GM21786 (cell line): ENCODE results near the gene AURKB.
A peak's percentile ranks its signal among the peaks of the same experiment; 100 is the strongest.
"Not testable (repeated sequence)": the region's sequence is repeated elsewhere in the genome, so short reads cannot be mapped to it uniquely, and the experiment has no call there.

Experiments
- ATAC-seq: cut with Tn5 transposase; IDR thresholded peaks from one replicate; pipeline ENCODE4 v1.9.1; 2021; ENCODE audit not compliant: unreplicated experiment

AURKB gene

DNA sequence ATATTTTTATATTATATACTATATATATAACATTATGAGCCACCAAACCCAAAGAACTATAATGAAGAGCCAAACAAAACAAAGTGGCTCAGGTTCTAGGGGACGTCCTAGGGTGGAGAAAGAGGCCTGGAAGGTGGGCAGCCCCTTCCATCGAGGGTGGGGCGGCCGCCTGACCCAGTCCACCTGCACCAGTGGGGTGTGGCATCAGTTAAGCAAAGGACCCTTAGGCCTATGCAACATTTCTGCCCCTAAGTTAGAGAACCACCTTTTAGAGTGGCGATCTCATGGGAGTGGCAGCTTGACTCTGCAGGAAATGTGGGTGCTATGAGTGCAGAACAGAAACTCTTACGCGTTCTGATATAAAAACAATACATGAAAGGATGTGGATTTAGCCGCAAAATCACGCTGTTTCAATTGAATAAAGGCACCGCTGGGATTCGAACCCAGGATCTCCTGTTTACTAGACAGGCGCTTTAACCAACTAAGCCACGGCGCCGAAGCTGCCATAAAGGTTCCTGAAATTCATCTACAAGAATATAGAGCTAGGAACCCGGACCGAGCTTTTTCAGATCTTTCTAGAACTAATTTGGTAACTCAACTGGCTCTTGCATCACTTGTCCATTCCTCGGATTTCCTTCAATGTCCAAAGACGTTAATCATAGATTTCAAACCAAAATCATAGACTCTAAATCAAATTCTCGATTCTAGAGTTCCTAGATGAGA, 15.6 kb upstream of the AURKB start:
- no peak for ATAC-seq

DNA sequence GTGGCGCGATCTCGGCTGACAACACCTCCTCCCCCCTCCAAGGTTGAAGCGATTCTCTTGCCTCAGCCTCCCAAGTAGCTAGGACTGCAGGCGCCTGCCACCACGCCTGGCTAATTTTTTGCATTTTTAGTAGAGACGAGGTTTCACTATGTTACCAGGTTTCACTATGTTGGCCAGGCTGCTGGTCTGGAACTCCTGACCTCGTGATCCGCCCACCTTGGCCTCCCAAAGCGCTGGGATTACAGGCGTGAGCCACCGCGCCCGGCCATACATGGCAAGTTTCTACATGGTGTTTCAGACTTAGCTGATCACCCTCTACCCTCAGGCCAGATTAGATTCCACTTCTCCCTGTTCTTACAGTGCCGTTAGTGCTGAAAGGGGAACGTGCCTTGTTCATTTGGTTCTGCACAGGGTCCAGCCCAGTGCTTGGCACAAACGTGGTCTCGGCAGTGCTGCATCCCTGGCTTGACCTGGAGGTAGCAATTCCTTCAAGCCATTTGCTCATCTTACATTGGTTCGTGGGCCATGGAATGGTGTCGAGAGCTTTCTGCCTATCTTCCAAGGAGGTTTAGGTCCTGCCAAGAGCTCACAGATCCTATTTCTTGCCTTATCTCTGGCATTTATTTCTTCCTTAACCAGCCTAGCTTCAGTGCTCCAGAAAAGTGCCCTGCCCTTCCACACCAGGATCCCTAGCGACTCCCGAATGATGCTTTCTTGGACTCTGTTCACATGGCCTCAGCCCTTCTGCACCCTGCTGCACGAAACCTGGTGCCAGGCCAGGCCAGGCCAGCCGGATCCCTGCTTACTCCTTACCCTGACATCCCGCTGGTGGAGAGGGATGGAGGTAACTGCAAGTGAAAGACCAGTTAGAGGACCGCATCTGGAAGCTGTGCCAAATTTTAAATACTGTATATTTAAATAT, 14.8 kb upstream of the AURKB start:
- no peak for ATAC-seq

DNA sequence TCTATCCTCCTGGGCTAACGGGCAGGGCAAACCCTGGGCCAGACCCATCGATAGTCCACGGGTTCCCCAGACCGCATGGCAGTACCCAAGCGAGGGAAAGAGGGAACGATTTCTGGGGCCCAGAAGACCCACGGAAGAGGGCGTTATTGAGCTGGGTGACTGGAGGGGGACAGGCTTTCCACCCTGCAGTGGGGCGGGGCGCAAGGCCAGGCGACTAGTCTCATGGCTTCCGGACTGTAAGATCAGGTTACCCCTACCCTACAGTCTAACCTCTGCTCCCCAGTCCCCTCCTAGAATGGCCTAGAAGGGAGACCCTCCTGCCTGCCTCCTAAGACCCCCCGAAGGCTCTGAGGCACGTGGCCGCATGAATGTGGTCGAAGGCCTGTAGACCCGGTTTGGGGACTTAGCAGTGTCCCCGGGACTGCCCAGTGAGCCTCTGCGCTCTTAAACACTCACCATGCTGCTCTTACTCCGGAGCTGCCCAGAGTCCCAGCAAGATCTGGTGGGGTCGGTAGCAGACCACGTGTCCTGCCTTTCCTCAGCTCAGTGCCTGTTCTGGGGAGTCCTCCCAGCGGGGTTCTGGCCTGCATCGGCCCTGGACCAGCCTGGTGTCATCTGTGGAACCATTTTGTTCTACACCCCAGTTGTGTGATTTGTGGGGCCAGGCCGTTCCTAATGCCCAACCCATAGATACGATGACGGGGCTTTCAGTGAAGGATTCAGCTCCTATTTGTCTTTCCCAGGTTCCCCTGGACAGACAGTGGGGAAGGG, 13.2 kb upstream of the AURKB start:
- no peak for ATAC-seq

DNA sequence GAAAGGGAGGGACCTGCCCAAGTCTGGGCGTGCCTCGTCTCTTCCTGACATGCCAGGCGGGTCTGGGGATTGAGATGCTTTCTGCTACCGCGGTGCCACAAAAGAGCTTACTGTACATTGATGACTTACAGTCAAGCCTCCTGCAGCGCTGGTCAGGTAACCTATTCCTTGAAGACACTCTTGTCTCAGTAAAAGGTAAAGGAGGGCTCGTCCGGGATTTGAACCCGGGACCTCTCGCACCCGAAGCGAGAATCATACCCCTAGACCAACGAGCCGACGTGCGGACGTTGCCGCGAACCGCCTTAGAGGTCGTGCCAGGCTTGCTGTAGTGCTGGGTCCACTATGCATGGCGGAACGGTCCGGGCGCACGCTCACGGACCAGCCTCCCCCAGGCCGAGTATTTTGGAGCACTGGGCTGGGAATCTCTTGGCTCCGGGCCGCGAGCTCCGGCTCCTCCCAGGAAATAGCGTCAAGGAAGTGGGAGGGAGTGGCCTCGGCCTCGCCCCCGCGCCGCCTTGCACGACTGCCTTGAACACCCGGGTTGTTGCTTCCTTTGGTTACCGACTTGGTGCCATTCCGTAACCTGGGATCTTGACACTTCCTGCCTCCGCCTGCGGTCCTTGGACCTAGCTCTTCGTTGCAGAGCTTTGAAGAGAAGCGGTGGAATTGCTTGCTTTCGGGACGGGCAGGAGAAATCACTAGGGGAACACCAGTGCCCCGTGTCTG, 12.4 kb upstream of the AURKB start:
- ATAC-seq = peak; percentile 32

DNA sequence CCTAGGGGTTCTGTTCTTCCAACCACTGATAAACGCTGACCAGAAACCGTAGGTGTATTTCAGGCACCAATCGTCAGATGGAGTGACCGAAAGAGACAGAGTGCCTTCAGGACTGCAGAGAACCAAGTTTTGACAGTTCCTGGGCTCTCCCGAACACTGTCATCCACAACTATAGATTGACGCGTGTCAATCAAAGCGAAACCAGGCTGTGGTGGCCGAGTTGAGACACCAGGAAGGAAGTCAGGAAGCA, 11.9 kb upstream of the AURKB start:
- peak; percentile 29 for ATAC-seq

DNA sequence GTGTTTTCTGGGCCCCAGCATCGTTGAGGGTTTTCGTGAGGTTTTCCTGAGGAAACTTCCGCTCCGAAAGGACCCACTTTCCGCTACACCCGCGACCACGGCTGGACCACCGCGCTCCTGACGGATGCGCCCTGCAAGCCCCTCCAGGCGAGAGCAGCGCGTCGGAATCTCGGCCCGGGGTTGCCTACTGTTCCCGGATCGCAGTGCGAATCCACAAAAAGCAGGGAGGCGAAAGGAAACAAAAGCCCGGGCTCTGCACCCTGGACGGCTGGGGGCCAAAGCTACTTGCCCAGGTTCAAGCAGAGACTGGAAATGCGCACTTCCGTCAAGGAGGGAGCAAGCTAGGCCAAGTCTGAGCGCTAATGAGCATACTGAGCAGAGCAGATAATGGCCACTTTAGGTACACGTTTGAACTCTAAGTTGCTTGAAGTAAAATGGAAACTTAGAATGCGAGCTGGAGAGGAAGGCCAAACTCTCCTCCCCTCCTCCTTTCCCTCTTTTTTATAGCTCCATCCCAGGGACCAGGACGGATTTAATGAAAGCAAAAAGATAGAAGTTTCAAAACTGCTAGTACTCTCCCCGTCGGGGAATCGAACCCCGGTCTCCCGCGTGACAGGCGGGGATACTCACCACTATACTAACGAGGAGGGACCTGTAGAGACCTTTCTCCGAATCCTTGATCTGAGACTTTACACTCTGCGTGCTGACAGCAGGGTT, 11.4 kb upstream of the AURKB start:
- peak; percentile 46 for ATAC-seq

DNA sequence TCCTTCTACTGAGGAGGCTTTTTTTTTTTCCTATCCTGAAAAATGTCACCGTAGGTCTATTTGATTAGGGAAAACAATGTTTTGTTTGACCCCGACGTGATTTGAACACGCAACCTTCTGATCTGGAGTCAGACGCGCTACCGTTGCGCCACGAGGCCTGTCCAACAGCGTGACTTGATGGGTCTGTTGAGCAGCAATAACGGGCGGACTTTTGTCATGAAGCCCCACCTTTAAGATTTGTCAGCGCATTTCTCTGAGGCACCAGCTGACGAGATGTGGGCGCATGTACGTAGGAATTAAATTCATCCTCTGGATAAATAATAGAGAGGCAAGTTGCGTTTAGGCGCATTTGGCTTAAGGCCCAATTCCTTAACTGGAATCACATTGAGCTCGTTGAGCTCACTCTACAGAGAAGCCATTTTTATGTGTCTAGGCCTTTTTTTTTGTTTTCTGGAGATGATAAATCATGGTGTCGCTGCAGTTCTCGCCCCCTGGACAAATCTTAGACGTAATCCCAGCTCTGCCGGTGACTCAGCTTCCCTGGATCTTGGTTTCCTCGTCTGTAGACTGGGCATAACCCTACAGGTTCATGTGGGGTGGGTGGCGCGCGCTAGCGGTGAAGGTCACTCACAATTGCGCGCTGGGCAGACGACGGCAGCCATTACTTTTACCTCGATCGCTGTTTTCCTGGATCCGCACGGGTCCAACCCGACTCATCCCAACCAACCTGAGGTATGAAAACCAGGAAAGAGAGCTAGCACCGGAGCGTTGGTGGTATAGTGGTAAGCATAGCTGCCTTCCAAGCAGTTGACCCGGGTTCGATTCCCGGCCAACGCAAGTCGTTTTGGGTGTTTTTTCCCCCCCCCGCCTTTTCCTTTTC, 10.6 kb upstream of the AURKB start:
- no peak for ATAC-seq

DNA sequence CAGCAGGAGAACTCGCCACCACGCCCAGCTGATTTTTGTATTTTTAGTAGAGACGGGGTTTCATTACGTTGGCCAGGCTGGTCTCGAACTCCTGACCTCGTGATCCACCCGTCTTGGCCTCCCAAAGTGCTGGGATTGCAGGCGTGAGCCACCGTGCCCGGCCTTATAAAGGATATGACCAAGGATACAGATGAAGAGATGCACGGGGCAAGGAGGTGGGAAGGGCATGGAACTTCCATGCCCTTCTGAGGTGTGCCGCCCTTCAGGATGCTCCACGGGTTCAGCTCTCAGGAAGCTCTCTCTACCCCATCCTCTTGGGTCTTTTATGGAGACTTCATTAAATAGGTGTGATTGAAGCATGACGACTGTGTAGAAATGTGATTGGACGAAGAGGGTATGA, 3.6 kb upstream of the AURKB start:
- not testable (repeated sequence) for ATAC-seq

DNA sequence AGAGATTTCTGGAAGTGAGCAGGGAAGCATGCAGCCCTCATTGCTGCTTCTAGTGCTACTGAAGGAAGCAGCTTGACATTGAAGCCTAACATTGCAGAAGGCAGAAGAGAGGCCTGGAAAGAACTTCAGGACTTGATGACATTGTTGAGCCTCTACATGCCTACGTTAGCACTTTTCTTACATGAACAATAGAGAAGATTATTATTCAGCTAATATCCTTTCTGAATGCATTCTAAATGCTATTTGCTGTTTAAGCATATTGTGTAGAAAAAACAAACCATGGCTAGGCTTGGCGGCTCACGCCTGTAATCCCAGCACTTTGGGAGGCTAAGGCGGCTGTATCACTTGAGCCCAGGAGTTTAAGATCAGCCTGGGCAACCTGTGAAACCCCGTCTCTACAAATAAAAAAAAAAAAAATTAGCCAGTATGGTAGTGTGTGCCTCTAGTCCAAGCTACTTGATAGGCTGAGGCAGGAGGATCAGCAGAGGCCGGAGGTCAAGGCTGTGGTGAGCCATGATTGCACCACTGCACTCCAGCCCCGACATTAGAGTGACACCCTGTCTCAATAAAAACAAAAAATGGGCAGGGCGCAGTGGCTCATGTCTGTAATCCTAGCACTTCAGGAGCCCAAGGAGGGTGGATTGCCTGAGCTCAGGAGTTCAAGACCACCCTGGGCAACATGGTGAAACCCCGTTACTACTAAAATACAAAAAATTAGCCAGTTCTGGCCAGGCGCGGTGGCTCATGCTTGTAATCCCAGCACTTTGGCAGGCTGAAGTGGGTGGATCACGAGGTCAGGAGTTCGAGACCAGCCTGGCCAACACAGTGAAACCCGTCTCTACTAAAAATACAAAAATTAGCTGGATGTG, 2.2 kb upstream of the AURKB start:
- no peak for ATAC-seq

DNA sequence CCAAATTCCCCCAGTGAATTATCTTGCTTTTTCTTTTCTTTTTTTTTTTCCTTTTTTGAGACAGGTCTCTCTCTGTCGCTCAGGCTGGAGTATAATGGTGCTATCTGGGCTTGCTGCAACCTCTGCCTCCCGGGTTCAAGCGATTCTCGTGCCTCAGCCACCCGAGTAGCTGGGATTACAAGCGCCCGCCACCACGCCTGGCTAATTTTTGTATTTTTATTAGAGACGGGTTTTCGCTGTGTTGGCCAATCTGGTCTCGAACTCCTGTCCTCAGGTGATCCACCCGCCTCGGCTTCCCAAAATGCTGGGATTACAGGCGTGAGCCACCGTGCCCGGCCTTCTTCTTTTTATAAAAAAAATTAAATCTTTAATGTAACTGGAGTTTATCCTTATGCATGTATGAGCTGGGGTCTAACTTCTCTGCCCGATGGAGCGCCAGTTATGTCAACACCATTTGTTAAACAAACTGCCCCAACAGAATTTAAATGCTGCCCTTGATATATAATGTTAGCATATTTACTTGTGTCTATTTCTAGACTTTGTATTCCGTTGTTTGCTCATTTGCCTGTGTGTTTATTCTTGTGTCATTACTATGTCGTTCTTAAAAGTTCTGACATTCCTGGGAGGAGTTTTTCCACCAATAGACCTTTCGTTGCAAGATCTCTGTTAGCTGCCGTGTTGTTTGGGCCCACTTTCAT, 535 bp upstream of the AURKB start:
- no peak for ATAC-seq

DNA sequence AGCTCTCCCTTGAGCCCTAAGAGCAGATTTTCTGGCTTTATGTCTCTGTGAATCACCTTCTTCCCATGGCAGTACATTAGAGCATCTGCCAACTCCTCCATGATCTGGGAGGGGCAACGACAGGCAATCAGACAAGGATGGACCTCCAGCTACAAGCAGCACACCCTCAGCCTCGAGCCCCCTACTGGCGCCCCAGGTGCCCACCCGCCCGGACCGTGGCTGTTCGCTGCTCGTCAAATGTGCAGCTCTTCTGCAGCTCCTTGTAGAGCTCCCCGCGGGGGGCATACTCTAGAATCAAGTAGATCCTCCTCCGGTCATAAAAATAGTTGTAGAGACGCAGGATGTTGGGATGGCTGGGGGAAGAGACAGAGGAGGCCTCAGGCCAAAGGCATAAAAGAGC, 3.8 kb downstream of the AURKB start:
- ATAC-seq = no peak

DNA sequence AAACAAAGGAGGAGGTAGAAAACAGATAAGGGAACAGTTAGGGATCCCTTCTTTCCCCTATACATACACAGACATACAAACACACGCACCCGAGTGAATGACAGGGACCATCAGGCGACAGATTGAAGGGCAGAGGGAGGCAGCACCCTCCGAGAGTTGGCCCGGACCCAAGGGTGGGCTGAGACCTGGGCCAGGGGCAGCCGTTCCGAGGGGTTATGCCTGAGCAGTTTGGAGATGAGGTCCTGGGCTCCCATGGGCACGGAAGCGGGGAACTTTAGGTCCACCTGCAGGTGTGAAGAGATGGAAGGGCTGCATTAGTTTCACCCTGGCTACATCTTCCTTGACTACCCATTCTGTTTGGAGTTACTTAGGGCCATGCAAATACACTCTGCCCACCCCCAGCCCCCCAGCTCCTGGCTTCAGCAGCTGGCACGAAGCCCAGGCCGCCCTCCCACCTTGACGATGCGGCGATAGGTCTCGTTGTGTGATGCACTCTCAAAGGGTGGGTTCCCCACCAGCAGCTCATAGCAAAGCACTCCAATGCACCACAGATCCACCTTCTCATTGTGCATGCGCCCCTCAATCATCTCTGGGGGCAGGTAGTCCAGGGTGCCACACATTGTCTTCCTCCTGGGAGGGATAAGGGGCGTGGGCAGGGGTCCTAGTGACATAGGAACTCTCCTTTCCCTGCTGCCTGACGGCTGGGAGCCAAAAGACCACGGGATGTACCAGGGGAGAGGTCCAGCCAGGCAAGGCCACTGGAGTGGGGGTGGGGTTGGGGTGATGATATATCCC, 5.4 kb downstream of the AURKB start:
- ATAC-seq = no peak

DNA sequence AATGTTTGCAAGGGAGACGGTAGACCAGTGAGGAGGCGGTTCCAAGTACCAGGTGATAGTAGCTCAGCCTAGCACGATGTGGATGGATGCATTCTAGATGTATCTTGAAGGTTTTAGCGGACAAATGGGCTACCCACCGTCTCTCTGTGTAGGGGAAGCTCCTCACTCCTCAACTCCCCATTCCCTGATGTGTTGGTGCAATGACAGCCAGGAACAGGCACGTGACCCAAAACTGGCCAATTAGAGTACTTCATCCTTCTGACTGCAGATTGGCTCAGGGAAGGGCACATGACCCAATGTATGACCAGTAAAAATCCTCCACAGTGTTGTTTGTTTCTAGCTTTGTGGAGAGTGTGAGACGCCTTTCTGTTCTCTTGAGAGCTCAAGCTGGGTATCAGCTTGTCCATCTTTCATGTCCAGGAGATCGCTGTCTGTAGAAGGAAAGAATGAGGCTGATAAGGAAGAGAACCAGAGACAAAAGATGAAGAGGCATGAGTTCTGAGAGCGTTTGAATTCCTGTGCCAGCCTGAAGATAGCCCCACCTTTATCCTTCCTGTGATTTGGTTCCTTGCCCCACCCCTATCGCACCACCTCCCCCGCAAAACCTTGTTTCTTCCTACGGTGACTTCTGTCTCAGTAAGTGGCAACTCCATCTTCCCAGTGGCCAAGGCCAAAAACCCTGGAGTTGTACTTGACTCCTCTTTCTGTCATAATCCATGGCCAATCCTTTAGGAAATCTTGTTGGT, 18.1 kb downstream of the AURKB start:
- ATAC-seq = no peak

DNA sequence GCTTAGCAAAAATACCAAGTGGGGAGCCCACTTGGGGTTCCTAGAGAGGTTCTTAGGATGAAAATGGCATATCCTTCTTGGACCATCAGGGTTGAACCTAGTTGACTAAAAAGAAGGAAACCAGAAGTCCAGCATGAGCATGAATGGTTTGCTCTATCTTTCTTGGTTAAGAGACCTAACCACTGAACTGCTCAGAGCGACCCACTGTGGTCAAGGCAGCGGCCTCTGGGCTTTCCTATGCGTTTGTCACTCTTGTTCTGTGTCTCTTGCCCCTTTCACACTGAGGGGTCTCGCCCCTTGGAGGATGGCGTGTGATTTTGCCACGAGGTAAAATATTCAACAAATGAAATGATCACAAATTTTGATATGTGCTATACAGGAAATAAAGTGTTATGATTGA, 19.9 kb downstream of the AURKB start:
- ATAC-seq = no peak

DNA sequence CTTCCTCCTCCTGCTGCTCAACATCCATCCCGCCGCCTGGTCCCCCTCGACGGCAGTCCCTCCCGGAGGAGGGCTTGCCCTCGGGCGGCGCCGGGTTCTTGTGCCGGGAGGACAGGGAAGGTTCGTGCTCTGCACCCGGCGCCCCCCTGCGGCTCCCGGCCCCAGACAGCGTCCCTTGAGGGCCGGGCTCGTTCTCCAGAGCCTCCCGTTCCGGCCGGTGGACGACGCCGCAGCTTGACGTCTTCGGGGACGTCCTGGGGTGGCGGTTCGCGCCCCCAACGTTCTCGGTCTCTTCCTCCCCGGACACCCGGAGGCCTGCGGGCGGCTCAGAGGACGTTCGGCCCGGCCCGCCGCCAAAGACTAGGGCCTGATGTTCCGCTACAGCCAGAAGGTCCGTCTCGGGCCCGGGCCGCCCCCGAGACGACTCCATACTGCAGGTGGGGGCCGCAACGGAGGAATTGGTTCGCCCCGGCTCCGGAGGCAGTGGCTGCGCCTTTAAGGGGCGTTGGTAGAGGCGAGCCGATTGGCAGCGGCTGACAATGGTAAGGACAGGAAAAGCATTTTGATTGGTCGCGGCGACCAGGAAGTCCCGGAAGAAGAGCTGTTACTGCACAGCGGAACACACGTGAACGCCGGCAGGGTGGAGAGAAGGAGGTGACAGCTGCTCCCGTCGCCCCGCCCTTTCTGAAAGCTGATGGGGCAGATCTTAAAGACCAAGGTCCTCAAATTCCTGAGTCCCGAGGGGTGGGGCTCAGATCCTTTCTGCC, 20.5 kb downstream of the AURKB start, which contains the start of gene BORCS6:
TSS of gene BORCS6 (minus strand) at position 470 of the 767 bp plus-strand sequence. CDS start at position 430, 40 bp downstream.
- peak; percentile 61 for ATAC-seq
